ENCODE measurements around the gene CDH22.
A peak's percentile ranks its signal among the peaks of the same experiment; 100 is the strongest.

Gene CDH22

DNA sequence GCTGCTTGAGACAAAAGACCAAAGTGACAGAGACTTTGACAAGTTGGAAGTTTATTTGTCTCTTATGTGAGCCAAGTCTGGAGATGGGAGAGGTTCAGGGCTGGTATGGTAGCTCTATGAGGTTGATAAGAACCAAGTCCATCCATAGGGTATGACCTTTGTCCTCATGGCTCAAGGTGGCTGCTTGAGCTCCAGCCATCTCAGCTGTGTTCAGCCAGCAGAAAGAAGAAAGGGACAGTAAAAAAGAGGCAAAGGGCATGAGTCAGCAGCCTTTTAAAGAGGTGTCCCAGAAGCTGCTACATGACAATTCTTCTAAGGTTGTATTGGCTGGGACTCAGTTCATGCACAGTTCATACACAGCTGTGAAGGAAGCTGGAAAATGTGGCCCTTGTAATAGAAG is 141.2 kb downstream of the CDH22 start:
- no peaks in the 10 kb centered on the region for H3K27me3 ChIP-seq
- no peak overlapping the region for H3K4me3 ChIP-seq
- peaks cover 0 to 8% (median 0%) of the 10 kb centered on the region in 11 experiments; a peak in 3 of 22 replicates for H4K20me1 ChIP-seq
- no peak overlapping the region for H3K27ac ChIP-seq
- H3K4me1 ChIP-seq, result no peaks in the 10 kb centered on the region
- no peak for TF ChIP-seq Cebpa-rat (IDR thresholded peaks at IDR 0.05)
- no peak overlapping the region for H3K4me2 ChIP-seq
- H3K36me3 ChIP-seq, result no peaks in the 10 kb centered on the region
- no peak overlapping the region for H3K9ac ChIP-seq
- no peaks in the 10 kb centered on the region; a peak in 1 of 22 replicates for H3K9me3 ChIP-seq (replicated peaks in 1 of 11)

DNA sequence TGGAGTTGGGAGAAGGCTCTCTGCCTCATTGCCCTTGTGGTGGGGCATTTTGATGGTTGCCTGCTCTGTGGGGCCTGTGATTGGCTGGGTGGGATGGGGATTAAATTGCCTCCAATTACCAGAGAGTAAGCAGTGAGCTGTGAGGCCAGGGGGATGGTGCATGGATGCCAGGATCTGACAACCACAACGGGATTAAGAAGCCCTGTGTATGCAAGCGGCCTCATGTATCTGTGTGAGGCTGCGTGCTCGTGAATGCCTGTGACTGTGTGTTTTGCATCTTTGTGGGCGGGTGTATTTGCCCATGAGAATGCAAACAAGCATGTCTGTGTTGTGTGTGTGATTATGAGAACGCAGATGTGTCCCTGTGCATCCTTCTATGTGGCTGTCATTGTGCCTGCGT is 144.0 kb downstream of the CDH22 start:
- H3K4me3 ChIP-seq, result no peak overlapping the region
- H3K27ac ChIP-seq, result no peak overlapping the region
- H3K9me3 ChIP-seq (replicated peaks in 1 of 11), result no peaks in the 10 kb centered on the region; a peak in 1 of 22 replicates
- H3K4me1 ChIP-seq, result no peaks in the 10 kb centered on the region
- H3K9ac ChIP-seq, result no peak overlapping the region
- H3K4me2 ChIP-seq, result no peak overlapping the region
- H3K27me3 ChIP-seq, result no peaks in the 10 kb centered on the region
- no peaks in the 10 kb centered on the region for H3K36me3 ChIP-seq
- TF ChIP-seq Cebpa-rat (IDR thresholded peaks at IDR 0.05), result no peak
- H4K20me1 ChIP-seq, result peaks cover 0 to 8% (median 0%) of the 10 kb centered on the region in 11 experiments; a peak in 2 of 22 replicates

DNA sequence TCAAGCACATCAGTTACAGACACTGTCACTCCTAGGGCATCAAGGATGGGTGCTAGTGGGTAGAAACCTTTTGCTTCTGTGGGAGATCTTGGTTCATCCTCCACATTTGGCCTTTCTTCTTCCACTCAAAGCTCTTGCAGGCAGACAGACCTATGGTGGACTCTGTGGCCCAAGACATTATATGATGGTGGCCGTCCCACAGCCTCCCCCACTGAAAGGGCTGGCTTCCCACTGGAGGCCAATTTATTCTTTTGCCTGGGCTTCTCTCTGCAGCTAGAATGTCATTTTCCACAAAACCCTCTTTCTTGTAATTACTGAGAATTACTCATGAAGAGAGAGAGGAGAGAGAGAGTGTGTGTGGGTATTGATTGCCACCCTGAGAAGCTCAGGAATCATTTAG is 146.4 kb downstream of the CDH22 start:
- Histone ChIP-seq H3K9ac (no peak overlapping the region), H3K36me3 (no peaks in the 10 kb centered on the region), H3K4me1 (peaks cover 0 to 14% (median 8%) of the 10 kb centered on the region in 10 experiments; a peak in 13 of 20 replicates), H3K27ac (no peak overlapping the region), H3K9me3 (replicated peaks in 1 of 11) (no peaks in the 10 kb centered on the region; a peak in 1 of 22 replicates), H3K4me2 (no peak overlapping the region), H3K27me3 (no peaks in the 10 kb centered on the region), H4K20me1 (peaks cover 0 to 17% (median 0%) of the 10 kb centered on the region in 11 experiments; a peak in 3 of 22 replicates), H3K4me3 (no peak overlapping the region)
- TF ChIP-seq Cebpa-rat (IDR thresholded peaks at IDR 0.05), result no peak

DNA sequence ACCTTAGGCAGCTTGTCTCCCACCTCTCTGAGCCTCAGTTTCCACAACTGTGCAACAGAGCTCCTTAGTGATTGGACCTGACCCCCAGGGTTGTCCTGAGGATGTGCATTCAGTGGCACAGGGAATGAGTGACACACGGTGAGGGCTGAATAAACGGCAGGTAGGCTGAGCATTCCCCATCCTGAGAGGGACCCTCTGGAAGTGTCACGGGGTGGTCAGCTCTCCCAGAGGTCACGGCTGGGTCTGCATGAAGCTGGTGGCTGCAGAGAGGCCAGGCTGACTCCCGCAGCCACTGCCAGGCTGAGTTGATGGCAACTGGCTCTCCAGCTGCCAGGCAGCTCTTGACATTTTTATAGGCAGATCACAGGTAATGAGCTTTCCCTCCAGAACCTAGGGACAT is 147.6 kb downstream of the CDH22 start:
- Histone ChIP-seq H3K27ac (no peak overlapping the region), H4K20me1 (peaks cover 0 to 17% (median 0%) of the 10 kb centered on the region in 11 experiments; a peak in 4 of 22 replicates), H3K4me1 (peaks cover 0 to 14% (median 8%) of the 10 kb centered on the region in 10 experiments; a peak in 13 of 20 replicates), H3K4me3 (no peak overlapping the region), H3K27me3 (no peaks in the 10 kb centered on the region), H3K36me3 (no peaks in the 10 kb centered on the region), H3K4me2 (no peak overlapping the region), H3K9me3 (replicated peaks in 1 of 11) (no peaks in the 10 kb centered on the region), H3K9ac (no peak overlapping the region)
- no peak for TF ChIP-seq Cebpa-rat (IDR thresholded peaks at IDR 0.05)

DNA sequence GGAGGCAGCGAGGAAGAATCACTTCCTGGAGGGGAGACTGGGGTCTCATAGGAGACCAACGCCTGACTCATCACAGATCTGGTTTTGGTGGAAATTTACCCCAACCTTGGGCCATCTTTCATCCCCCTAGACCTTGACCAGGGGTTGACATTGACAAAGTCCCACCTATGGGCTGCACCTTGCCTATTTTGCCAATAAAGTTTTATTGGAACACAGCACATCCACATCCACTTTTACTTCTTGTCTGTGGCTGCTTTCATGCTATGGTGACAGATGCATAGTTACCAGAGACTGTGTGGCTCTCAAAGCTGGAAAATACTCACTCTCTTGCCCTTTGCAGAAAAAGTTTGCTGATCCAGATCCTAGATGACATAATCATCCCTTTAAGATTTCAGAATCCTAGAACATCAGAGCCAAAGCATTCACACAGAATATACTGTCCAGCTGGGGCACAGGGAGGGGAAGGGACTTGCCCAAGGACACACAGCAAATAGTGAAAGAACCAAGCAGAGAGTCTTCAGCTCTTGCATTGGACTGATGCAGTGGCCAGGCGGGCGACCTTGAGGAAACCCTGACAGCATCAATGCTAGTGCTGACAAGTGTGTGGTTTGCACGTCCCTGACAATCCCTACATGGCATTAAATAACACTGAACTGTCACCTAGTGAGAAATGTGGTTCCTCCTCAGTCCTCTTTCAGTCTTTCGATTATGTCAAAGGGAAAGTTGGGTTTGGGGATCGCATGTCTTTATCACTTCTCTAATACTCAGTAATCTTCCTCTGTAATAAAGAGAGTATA is 149.0 kb downstream of the CDH22 start:
- no peak for TF ChIP-seq Cebpa-rat (IDR thresholded peaks at IDR 0.05)
- H4K20me1 ChIP-seq, result peaks cover 0 to 17% (median 0%) of the 10 kb centered on the region in 11 experiments; a peak in 4 of 22 replicates
- no peak overlapping the region for H3K9ac ChIP-seq
- H3K4me2 ChIP-seq, result no peak overlapping the region
- H3K4me1 ChIP-seq, result peaks cover 0 to 17% (median 8%) of the 10 kb centered on the region in 10 experiments; a peak in 13 of 20 replicates
- no peaks in the 10 kb centered on the region for H3K9me3 ChIP-seq (replicated peaks in 1 of 11)
- H3K27me3 ChIP-seq, result no peaks in the 10 kb centered on the region
- no peak overlapping the region for H3K4me3 ChIP-seq
- no peaks in the 10 kb centered on the region for H3K36me3 ChIP-seq
- no peak overlapping the region for H3K27ac ChIP-seq

DNA sequence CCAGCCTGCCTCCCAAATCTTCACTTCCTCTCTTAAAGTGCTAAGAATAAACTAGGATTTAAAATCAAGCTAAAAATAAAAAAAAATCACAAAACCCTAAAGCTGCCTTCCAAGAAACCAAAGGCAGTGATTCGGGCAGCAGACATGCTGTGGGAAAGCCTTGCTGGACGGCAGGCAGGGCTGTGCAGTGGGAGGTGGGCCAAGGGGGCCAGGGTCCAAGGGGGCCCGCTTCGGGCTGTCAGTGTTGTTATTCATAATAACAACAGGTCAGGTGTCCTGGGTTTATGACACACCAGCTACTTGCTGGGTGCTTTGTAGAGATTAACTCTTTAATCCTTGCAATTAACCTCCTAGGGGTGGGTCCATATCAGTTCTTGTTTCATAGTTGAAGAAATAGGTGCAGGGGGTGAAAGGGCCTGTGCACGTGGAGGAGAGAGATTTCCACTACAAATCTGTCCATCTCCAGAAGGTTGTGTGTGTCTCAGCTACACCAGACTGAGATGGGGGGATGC is 149.8 kb downstream of the CDH22 start:
- peaks cover 0 to 17% (median 8%) of the 10 kb centered on the region in 10 experiments; a peak in 13 of 20 replicates for H3K4me1 ChIP-seq
- H3K27me3 ChIP-seq, result no peaks in the 10 kb centered on the region
- TF ChIP-seq Cebpa-rat (IDR thresholded peaks at IDR 0.05), result no peak
- no peak overlapping the region; a peak in 1 of 22 replicates for H3K9ac ChIP-seq
- no peak overlapping the region for H3K4me3 ChIP-seq
- peaks cover 0 to 17% (median 0%) of the 10 kb centered on the region in 11 experiments; a peak in 4 of 22 replicates for H4K20me1 ChIP-seq
- no peaks in the 10 kb centered on the region for H3K36me3 ChIP-seq
- H3K9me3 ChIP-seq (replicated peaks in 1 of 11), result no peaks in the 10 kb centered on the region
- H3K27ac ChIP-seq, result no peak overlapping the region
- H3K4me2 ChIP-seq, result peak overlapping the region in 7 of 11 experiments; percentile 2 to 64 (median 49); a peak in 11 of 22 replicates

DNA sequence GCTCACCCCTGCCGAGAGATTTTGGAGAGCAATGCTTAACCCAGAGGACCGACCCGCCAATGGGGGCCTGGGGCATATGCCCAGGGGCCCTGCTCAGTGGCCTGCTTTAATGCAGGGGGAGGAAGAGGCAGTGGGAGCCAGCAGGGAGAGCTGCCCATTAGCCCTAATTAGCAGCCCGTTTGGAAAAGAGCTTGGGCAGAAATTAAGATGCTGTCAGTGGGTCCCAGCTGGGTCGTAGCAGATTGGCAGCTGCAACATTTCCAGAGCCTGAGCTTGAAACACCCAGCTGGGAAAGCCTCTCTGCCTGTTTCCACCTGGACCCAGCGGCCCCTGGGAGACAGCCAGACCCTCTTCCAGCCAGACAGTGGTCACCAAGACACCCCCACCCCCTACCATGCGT is 150.7 kb downstream of the CDH22 start:
- peak overlapping the region in 3 of 11 experiments; percentile 49 to 64 (median 51); a peak in 4 of 22 replicates for H3K4me2 ChIP-seq
- no peak for TF ChIP-seq Cebpa-rat (IDR thresholded peaks at IDR 0.05)
- H3K9me3 ChIP-seq (replicated peaks in 1 of 11), result no peaks in the 10 kb centered on the region
- H3K36me3 ChIP-seq, result no peaks in the 10 kb centered on the region
- no peak overlapping the region for H3K9ac ChIP-seq
- no peak overlapping the region for H3K27ac ChIP-seq
- H3K4me1 ChIP-seq, result peaks cover 0 to 17% (median 8%) of the 10 kb centered on the region in 10 experiments; a peak in 13 of 20 replicates
- H4K20me1 ChIP-seq, result peaks cover 0 to 17% (median 0%) of the 10 kb centered on the region in 11 experiments; a peak in 3 of 22 replicates
- no peak overlapping the region for H3K4me3 ChIP-seq
- H3K27me3 ChIP-seq, result no peaks in the 10 kb centered on the region

DNA sequence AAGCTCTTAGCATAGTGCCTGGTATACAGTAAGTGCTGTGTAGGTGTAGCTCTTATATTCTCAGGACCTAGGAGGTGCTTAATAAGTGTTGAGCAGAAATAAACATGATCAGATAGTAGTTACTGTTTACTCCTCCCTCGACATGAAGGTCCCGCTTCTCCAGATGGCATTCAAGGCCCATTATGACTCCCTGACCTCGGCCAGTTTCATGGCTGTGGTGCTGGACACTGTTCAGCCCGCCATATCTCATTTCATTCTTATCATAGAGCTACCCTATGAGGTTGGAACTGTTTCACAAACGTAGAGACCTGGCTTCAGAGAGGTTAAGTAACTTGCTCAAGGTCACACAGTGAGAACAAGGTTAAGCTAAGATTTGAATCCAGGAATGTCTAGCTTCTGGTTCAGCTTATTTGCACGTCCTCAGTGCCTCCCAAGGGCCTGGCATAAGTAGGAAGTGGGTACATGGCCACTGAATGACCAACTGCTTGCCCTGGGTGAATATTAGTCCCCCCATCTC is 151.2 kb downstream of the CDH22 start:
- Histone ChIP-seq H3K9ac (no peak overlapping the region), H3K36me3 (no peaks in the 10 kb centered on the region), H3K27ac (no peak overlapping the region), H4K20me1 (peaks cover 0 to 17% (median 0%) of the 10 kb centered on the region in 11 experiments; a peak in 3 of 22 replicates), H3K4me1 (peaks cover 0 to 17% (median 8%) of the 10 kb centered on the region in 10 experiments; a peak in 13 of 20 replicates), H3K9me3 (replicated peaks in 1 of 11) (no peaks in the 10 kb centered on the region), H3K4me2 (no peak overlapping the region), H3K4me3 (no peak overlapping the region), H3K27me3 (no peaks in the 10 kb centered on the region)
- TF ChIP-seq Cebpa-rat (IDR thresholded peaks at IDR 0.05), result no peak

DNA sequence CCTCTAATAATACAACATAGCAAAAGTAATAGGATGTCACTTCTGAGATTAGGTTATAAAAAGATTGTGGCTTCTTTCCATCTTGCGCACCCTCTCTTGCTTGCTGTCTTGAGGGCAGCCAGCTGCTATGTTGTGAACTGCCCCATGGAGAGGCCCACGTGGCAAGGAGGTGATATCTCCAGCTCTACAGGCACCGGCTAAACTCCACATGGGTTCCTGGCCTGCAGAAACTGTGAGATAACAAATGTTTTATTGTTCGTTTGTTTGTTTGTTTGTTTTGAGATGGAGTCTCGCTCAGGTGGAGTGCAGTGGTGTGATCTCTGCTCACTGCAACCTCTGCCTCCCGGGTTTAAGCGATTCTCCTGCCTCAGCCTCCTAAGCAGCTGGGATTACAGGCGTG is 152.2 kb downstream of the CDH22 start:
- TF ChIP-seq Cebpa-rat (IDR thresholded peaks at IDR 0.05), result no peak
- Histone ChIP-seq H3K9me3 (replicated peaks in 1 of 11) (no peaks in the 10 kb centered on the region), H3K27me3 (no peaks in the 10 kb centered on the region), H3K27ac (no peak overlapping the region), H3K9ac (no peak overlapping the region), H4K20me1 (peaks cover 0 to 17% (median 0%) of the 10 kb centered on the region in 11 experiments; a peak in 3 of 22 replicates), H3K4me1 (peaks cover 0 to 17% (median 8%) of the 10 kb centered on the region in 10 experiments; a peak in 13 of 20 replicates), H3K36me3 (no peaks in the 10 kb centered on the region), H3K4me3 (no peak overlapping the region), H3K4me2 (no peak overlapping the region)

All from BLaER1 treated with 17β-estradiol and CSF1 and Interleukin-3, amounts not matched to agents 10 nM and 100 nM (cell line).